Renal cortical epithelial cell (primary cell): Measurements from ENCODE around the gene MYRF. TPM values are rescaled to one million over a fixed set of nuclear protein-coding genes. Genes with fewer than 3 reads are reported as not detected.

Experiments
- DNase-seq: peaks from one replicate; pipeline ENCODE4 v3.0.0-alpha.2; 2011; ENCODE audit warnings: low read depth
- total RNA-seq: library from RNA; depleted of rRNA; stranded (reverse); fragments of >200 nt; gene quantifications from 2 replicates; pipeline ENCODE4 v1.2.3, GENCODE V29; 2014

The MYRF gene
- total RNA-seq, 1 donor from 2014 or later: 20.0 TPM

GRCh38 chr11:61739413-61739812 is 13.0 kb upstream of the MYRF start:
- no peak for DNase-seq

GRCh38 chr11:61739966-61740365 is 12.5 kb upstream of the MYRF start:
- DNase-seq: no peak

DNA sequence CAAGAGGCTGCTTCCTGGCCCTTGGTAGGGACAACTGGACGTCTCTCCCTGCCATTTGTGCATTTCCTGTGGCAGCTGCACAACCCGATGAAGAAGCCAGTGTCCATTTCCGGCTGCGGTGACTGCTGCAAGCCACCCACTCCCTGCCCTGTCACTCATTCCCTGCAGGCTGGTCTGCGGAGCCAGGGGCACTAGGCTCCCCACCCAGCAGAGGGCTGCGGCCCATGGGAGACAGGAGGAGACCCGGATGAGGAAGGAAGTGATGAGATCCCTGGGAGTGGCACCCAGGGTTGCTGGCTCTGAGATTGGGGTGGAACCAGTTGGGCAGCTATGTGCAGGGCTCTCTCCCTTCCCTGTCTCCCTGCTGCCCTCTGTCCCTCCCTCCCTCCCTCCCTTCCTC is 10.0 kb upstream of the MYRF start:
- DNase-seq: no peak

DNA sequence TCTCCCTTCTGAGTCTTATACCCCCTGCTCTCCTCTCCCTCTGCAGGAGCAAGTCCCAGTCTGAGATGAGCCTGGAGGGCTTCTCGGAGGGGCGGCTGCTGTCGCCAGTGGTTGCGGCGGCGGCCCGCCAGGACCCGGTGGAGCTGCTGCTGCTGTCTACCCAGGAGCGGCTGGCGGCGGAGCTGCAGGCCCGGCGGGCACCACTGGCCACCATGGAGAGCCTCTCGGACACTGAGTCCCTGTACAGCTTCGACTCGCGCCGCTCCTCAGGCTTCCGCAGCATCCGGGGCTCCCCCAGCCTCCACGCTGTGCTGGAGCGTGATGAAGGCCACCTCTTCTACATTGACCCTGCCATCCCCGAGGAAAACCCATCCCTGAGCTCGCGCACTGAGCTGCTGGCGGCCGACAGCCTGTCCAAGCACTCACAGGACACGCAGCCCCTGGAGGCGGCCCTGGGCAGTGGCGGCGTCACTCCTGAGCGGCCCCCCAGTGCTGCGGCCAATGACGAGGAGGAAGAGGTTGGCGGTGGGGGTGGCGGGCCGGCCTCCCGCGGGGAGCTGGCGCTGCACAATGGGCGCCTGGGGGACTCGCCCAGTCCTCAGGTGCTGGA is 8.8 kb upstream of the MYRF start:
- no peak for DNase-seq

DNA sequence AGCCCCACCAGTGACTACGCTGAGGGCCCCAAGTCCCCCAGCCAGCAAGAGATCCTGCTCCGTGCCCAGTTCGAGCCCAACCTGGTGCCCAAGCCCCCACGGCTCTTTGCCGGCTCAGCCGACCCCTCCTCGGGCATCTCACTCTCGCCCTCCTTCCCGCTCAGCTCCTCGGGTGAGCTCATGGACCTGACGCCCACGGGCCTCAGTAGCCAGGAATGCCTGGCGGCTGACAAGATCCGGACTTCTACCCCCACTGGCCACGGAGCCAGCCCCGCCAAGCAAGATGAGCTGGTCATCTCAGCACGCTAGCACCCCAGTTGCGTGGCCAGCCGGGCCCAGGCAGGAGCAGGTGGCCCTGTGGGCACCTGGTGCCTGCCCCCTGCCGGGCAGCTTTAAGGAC is 8.3 kb upstream of the MYRF start:
- DNase-seq: no peak

GRCh38 chr11:61744609-61745156 is 7.8 kb upstream of the MYRF start:
- no peak for DNase-seq

DNA sequence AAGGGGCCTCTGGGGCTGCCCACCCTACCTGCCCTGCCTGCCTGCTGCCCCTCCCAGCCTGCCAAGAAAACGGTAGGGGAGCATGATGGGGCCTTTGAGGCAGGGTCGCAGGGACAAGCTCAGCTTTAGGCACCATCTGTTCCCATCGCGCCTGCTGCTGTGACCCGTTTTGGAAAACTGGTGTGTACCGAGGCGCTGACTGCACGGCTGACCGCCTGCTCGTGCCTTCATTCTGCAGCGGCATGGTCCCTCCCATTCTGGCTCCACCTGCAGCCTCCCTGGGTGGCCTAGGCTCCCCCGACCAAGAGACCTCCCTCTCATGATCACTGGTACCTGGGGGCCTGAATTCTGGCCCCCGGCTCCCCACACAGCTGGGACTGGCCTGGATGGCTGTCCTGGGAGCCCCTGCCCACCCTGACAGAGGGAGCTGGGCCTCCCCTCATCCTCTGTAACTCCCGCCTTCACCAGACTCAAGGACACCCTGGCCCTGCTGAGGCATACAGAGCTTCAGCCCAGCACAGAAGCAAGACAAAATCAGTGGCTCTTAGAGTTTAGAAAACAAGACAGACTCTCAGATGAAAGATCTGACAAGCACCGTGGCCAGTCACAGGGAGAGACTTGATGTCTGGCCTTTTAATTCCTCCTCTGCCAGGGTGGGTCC is 6.5 kb upstream of the MYRF start:
- no peak for DNase-seq

DNA sequence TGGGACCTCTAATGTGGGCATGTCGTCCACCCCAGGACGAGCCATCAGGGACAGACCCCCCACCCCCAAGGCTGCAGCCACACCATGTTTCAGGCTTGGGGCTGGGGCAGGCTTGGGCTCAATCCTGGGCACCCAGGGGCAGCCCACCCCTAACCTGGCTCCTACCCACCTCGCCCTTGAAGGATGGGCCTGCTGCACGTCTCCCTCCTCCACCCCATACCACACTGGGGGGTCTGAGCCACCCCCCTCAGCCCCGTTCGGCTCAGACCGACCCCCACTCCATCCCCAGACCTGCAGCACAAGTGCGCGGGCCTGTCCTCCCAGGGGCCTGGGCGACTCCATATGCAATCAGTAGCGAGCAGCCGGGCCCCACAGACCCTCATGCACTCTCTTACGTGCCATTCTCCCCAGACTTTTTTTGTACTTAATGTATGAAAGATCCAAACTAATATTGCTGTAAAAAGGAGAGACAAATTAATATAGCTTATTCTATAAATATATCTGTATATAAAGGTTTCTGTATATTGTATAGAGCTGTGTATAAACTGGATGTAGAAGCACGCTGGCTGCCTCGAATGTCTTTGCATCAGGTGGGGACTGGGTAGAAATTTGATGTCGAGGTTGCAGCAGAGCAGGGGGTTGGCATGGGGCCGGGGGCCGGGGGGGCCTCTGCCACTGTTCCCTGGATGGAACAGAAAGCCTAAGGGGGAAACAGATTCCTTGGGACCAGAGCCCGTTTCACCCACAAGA is 5.8 kb upstream of the MYRF start:
- no peak for DNase-seq

GRCh38 chr11:61747192-61747966 is 5.1 kb upstream of the MYRF start:
- DNase-seq: peak; percentile 49

GRCh38 chr11:61747967-61748285 is 4.5 kb upstream of the MYRF start:
- DNase-seq: no peak

DNA sequence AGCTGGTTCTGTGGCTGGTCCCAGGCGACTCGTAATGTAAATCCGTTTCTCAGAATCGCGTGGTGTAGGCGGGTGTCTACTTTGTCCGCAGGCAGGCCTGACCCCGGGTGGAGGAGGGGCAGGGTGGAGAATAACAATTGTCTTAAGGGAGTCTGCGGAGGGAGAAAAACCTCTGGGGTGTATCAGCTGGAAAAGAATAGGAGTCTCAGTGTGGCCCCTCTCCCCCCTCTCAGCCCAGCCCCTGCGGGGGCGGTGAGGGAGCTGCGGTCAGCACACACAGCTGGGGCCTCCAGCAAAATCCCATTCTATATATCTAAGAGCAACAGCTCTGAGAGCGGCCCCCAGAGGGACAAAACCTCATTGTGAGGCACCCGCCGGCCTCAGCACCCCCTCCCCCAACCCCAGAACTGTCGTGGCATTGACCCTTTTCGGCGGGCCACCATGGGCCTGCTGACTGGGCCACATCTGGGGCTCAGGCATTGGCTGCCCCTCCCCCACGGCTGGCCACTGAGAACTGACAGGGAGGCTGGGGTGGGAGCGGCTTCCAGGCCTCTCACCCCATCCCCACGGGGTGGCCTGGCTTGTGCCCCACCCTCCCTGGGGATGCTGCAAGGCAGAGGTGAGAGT is 2.7 kb upstream of the MYRF start:
- no peak for DNase-seq

DNA sequence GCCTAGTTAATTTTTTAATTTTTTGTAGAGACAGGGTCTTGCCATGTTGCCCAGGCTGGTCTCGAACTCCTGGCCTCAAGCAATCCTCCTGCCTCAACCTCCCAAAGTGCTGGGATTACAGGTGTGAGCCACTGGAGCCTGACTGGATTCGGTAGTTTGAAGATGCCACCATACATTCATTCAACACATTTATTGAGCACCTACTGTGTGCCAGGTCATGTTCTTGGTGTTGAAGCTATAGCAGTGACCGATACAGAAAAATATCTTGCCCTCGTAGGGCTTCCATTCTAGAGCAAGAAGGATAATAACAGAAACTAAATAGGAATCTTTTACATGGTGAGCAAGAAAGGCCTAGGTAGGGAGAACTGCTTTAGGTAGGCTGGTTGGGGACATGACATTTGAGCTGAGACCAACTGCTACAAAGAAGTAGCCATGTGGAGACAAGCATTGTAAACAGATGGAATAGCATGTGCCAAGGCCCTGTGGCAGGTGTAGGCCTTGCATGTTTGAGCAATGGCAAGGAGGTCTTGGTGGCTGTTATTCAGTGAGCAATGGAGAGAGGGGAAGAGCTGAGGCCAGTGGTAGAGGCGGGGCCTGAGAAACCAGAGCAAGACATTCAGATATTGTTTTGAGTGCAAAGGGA is 1.7 kb upstream of the MYRF start:
- DNase-seq: no peak

DNA sequence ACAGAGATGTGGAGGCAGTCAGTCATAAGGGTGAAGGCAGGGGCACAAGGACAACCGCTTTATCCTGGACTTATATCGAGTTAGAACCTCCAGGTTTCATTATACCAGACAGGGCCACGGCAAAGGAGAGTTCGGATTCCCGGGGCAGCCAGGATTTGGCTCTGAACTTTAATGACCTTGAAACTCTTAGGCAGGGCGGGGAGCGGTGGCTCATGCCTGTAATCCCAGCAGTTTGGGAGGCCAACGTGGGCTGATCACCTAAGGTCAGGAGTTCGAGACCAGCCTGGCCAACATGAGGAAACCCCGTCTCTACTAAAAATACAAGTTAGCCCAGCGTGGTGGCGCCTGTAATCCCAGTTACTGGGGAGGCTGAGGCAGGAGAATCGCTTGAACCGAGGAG is 1.1 kb upstream of the MYRF start:
- DNase-seq: no peak

DNA sequence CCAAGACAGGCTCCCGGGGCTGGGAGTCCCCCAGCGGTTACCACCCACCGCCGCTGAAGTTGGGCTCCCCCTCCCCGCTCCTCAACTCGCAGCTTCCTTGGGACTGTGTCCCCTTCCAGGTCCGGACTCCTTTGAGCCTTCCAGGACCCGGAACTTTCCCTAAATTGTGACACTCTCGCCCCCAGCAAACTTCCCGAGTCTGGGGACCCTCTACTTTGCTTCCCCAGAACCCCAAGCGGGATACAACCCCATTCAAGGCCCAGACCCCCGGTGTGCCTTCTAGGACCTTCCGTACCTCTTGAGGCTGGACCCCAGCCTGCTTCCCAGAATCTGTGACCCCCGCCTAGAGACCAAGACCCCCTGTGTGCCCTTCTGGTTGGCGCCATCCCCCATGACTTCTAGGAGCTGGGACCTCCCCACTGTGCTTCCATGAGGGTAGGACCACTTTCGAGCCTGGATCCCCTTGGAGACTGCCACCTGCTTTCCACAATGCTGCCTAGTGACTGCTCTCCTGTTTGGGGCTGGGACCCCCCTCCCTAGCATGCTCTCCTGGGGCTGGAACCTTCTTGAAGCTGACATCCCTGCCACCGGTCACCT is 587 bp downstream of the MYRF start:
- no peak for DNase-seq

DNA sequence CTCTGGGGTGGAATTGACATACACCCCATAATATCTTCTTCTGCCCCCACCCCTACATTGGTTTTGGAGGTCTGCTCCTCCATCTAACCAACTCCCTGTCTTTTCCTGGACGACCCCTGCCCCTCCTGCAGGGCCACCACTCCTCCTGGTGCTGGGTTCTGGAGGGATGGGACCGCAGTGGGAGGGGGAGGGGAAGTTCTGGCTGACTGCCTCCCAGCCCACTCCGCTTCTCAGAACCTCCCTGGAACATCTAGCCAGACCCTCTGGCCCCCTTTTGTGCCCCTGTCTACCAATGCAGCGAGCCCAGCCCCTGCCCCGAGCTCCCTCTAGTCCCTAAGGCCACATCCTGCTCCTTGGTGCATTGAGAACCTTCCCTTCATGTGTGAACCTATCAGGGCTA is 1.2 kb downstream of the MYRF start:
- DNase-seq: no peak

DNA sequence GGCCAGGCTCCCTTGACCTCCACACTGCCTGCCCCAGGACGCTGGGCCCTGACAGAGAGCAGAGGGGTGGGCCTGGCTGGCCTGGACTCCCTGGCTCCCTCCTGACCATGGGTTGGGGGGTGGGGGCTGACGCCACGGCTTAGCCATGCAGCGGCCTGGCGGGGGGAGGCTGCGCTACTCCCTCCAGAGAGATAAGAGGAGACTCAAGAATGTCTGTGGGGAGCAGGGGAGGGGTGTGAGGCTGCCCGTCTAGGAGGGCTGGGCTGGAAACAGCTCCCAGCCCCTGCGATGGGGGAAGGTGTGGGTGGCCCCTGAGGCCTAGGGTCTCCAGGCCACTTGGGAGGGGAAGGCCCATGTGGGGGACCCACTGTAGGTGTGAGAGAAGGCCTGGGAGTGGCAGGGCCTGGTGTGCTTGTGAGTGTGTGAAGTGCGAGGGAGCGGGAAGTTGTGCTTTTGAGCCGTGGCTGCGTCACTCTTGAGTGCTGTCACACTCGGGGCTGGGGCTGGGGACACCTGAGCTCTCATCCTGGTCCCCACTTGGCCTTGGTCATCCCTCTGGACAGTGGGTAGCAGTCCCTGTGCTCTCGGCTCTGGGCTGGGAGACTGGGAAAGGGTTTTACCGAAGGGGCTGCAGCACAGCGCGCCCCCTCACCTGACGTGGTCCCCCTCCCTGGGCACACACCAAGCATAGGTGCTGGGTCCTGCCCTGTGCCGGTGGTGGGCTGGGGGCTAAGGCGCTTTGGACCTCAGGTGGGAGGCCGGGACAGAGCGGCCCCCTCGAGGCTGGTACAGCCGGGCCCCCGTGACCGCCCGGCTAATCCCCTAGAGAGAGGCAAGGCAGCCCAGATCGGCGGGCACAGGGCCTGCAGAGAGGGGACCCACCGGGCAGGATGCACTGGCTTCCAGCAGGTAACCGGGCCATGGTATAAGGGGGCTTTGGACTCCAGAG is 2.4 kb downstream of the MYRF start:
- DNase-seq: no peak

- DNase-seq: no peak
Measured at GRCh38 chr11:61756147-61756451, 3.7 kb downstream of the MYRF start.

DNA sequence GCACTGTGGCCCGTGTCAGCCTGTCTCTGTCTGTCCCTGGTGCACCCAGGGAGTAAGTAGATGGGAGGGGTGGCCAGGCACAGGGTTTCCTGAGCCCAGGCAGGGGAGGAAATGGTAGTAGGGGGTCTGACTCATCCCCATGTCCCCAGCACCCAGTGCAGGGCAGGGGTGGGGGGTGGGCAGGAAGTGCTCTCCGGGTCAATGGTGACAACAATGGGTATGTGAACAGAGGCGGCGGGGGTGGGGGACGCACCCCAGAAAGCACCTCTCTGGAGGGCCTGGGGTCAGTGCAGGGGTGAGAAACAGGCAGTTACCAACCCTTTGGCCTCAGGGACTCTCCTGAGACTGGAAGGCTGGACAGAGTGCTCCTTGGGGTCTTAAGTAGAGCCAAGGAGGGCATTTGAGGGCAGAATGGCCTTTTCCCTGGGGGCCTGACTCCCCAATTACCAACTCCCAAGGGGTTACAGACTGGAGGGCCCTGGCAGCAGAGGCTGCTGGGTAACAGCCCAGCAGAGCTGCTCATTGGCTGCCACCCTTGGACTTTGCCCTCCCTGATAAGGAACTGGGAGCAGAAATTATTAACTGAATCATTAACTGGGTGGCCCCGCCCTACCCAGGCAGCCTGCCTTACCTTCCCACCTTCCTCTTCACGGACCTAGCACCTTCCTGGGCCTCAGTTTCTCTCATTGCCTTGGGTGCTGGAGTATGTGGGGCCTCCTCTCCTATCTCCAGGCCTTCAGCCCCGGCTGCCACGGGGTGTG is 4.2 kb downstream of the MYRF start:
- peak; percentile 81 for DNase-seq

DNA sequence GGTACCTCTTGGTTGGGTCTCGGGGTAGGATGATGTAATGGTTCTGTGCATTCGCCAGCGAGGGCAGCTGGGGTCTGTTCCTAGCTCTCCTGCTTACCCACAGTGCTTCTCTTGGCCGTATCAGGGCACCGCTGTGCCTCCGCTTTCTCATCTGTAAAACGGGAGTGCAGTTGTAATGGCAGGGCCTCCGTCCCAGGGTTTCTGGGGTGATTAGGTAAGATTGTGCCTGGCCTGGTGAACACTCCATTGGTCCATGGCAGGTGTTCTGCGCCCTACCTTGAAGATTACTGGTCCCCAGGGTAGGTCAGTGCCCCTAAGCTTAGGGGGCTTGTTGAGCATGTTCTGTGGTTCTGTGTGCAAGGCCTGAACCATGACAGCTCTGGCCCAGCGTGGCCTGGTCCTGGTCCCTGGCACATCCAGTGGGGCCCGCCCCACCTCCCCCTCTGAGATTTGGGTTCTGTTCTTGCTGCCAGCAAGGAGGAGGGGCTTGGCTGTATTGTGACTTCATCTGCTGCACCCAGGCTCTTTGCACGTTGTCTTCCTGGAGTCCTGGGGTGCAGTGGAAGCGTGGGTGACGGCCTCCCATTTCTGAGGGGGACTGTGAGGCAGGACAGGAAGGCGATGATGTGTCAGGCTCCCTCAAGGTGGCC is 4.9 kb downstream of the MYRF start:
- DNase-seq: no peak
